Heart left ventricle (tissue), 13 donors: ENCODE measurements around the gene SLC25A52.

Experiments used
- POLR2A ChIP-seq, 2 donors: fragments of 450-650 bp; IDR thresholded peaks; one replicate each; pipeline ENCODE4 v1.6.1; 2017; ENCODE audit warnings: antibody characterized with exemption in 2 of 2, mild to moderate bottlenecking in 2 of 2, moderate library complexity in 2 of 2
- TF ChIP-seq, protein P1 (sequence below), 12 donors: fragments of 200-600 bp; sonication (generic) in 4 of 12; IDR thresholded peaks; one replicate each; pipeline versions ENCODE4 v1.5.0 to v1.8.0; 2018 to 2022; ENCODE audit warnings: antibody characterized with exemption in 12 of 12, mild to moderate bottlenecking in 5 of 12
- donor health status: ischemic (EF 13 %, LVEDD 7.1; RV severe dilation, severe dysfunction).
- donor health status: DM: no; HTN: yes; CAD: no.
- donor health status: DM: no; HTN: no; CAD: no.
- donor health status: ischemic (EF 25% LVEDD 6.9; RV normal size, moderate dysfunction).
- donor health status: ischemic (EF 25% LVEDD 5.7; RV mildly dilated, moderate dysfunction).
- donor health status: ischemic (EF 35%, LVEDD 5.7; RV mildly dilated, moderate dysfunction).
- donor health status: nonischemic (EF 11% LVEDD 7.7; RV severe dilation, severe dysfunction).
- donor health status: DM: yes; HTN: yes; CAD: no.
- donor health status: PGD.
- donor health status: ischemic (EF 29% LVEDD 5.4; RV normal size, mild dysfunction).
- donor health status: nonischemic (EF 23%, LVEDD 6.1; RV moderate dilation, normal function).

DNA sequence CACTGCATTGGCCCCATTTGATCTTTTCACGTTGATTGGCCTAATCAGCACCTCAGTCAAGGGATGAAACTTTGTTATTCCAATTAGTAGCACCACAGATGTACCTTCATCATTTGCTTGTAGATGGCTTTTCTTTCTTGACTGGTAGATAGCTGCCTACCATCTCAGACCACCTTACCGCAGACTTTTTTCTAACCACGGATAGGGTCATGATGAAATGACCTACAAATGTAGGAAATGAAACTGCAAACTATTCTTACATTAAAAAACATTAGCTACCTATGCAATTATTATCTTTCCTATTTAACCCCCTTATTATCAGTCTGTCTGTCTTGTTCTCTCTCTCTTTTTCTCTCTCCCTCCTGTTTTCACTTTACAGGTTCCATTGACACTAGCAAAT lies 22.4 kb upstream of the SLC25A52 start:
- TF ChIP-seq, protein P1, sequence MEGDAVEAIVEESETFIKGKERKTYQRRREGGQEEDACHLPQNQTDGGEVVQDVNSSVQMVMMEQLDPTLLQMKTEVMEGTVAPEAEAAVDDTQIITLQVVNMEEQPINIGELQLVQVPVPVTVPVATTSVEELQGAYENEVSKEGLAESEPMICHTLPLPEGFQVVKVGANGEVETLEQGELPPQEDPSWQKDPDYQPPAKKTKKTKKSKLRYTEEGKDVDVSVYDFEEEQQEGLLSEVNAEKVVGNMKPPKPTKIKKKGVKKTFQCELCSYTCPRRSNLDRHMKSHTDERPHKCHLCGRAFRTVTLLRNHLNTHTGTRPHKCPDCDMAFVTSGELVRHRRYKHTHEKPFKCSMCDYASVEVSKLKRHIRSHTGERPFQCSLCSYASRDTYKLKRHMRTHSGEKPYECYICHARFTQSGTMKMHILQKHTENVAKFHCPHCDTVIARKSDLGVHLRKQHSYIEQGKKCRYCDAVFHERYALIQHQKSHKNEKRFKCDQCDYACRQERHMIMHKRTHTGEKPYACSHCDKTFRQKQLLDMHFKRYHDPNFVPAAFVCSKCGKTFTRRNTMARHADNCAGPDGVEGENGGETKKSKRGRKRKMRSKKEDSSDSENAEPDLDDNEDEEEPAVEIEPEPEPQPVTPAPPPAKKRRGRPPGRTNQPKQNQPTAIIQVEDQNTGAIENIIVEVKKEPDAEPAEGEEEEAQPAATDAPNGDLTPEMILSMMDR (IDR thresholded peaks at IDR 0.05), result no peak
- TF ChIP-seq POLR2A (IDR thresholded peaks at IDR 0.05), result no peak
